Mesendoderm (in vitro differentiated cells): ENCODE results near the gene SLC45A2. TPM values are rescaled to one million over a fixed set of nuclear protein-coding genes. Genes with fewer than 3 reads are reported as not detected.
A peak's percentile ranks its signal among the peaks of the same experiment; 100 is the strongest.
"Not testable (repeated sequence)": the region's sequence is repeated elsewhere in the genome, so short reads cannot be mapped to it uniquely, and the experiment has no call there.

Source experiments
- DNase-seq: peaks from one replicate; pipeline ENCODE4 v3.0.0; 2013
- H2AK5ac ChIP-seq: 2 replicates; pipeline ENCODE4 v1.6.1; 2013; ENCODE audit warnings: low read length, inconsistent platforms
- H2BK120ac ChIP-seq: 2 replicates; pipeline ENCODE4 v1.6.1; 2013; ENCODE audit warnings: low read depth, mild to moderate bottlenecking, low read length, moderate library complexity, mixed read lengths
- H2BK15ac ChIP-seq: replicated peaks from 2 replicates; pipeline ENCODE4 v1.6.1; 2013; ENCODE audit warnings: low read depth, mild to moderate bottlenecking, moderate library complexity
- H2BK5ac ChIP-seq: 2 replicates; pipeline ENCODE4 v1.6.1; 2013; ENCODE audit warnings: low read length, inconsistent platforms
- H3K18ac ChIP-seq: 2 replicates; pipeline ENCODE4 v1.6.1; 2013; ENCODE audit warnings: mild to moderate bottlenecking, low read length, mixed read lengths
- H3K23ac ChIP-seq: one replicate; pipeline ENCODE4 v1.6.1; 2013; ENCODE audit warnings: low read length
- H3K27ac ChIP-seq: 2 replicates; pipeline ENCODE4 v1.5.1; 2013; ENCODE audit warnings: low read depth, mild to moderate bottlenecking, inconsistent platforms, low read length, moderate library complexity
- H3K27me3 ChIP-seq: 2 replicates; pipeline ENCODE4 v1.6.1; 2013; ENCODE audit warnings: low read length, control low read depth, mild to moderate bottlenecking, inconsistent platforms; ENCODE audit not compliant: insufficient read depth, poor library complexity
- H3K36me3 ChIP-seq: 2 replicates; pipeline ENCODE4 v1.6.1; 2013; ENCODE audit warnings: low read length, inconsistent platforms; ENCODE audit not compliant: control insufficient read depth, insufficient read depth
- H3K4ac ChIP-seq: one replicate; pipeline ENCODE4 v1.6.1; 2013; ENCODE audit warnings: low read depth, mild to moderate bottlenecking, low read length, moderate library complexity
- H3K4me1 ChIP-seq: 2 replicates; pipeline ENCODE4 v1.6.1; 2013; ENCODE audit warnings: low read depth, low read length, inconsistent platforms; ENCODE audit not compliant: control insufficient read depth
- H3K4me2 ChIP-seq: 2 replicates; pipeline ENCODE4 v1.6.1; 2013; ENCODE audit warnings: low read length
- H3K4me3 ChIP-seq: 2 replicates; pipeline ENCODE4 v1.5.1; 2013; ENCODE audit warnings: mild to moderate bottlenecking, low read length
- H3K56ac ChIP-seq: one replicate; pipeline ENCODE4 v1.6.1; 2013; ENCODE audit warnings: low read length
- H3K79me1 ChIP-seq: 2 replicates; pipeline ENCODE4 v1.6.1; 2013; ENCODE audit warnings: low read length, inconsistent platforms
- H3K79me2 ChIP-seq: 2 replicates; pipeline ENCODE4 v1.6.1; 2013; ENCODE audit warnings: mild to moderate bottlenecking, low read length; ENCODE audit not compliant: control insufficient read depth, insufficient read depth
- H3K9ac ChIP-seq: 2 replicates; pipeline ENCODE4 v1.6.1; 2013; ENCODE audit warnings: low read length, inconsistent platforms
- H4K5ac ChIP-seq: one replicate; pipeline ENCODE4 v1.6.1; 2013; ENCODE audit warnings: low read length
- H4K8ac ChIP-seq: one replicate; pipeline ENCODE4 v1.6.1; 2013; ENCODE audit warnings: low read depth, mild to moderate bottlenecking, control low read depth, low read length, moderate library complexity
- WGBS: extraction: QIAGEN DNeasy Blood & Tissue Kit; methylation state at CpG from one replicate; pipeline ENCODE4 v1.1.7; 2013; ENCODE audit warnings: low lambda C conversion rate, missing lambda C conversion rate; ENCODE audit not compliant: insufficient coverage; ENCODE audit errors: extremely low coverage; 5-methylcytosine and 5-hydroxymethylcytosine counted together
- small RNA-seq: library from polyadenylated mRNA; stranded (forward); fragments of <200 nt; extraction: miRNeasy Mini kit (QIAGEN cat#:217004); gene quantifications from one replicate; pipeline ENCODE3, GENCODE V24; 2013; ENCODE audit not compliant: insufficient read depth

The SLC45A2 gene

GRCh38 chr5:33906248-33906647 is 78.2 kb downstream of the SLC45A2 start:
- not testable (repeated sequence) for H4K5ac ChIP-seq, H2BK120ac ChIP-seq, H3K23ac ChIP-seq, H3K9ac ChIP-seq, H3K27me3 ChIP-seq, H4K8ac ChIP-seq, H3K18ac ChIP-seq, H3K4me3 ChIP-seq, H3K27ac ChIP-seq, H2BK5ac ChIP-seq, H3K56ac ChIP-seq, H3K79me2 ChIP-seq, H3K36me3 ChIP-seq, H2AK5ac ChIP-seq, H3K4me2 ChIP-seq, H2BK15ac ChIP-seq, H3K4me1 ChIP-seq, H3K4ac ChIP-seq, H3K79me1 ChIP-seq
- DNase-seq, result peak; percentile 33
- no CpG with 5 or more reads among the region's 7 CpGs for WGBS

- no peaks in the 10 kb centered on the region for H3K27me3 ChIP-seq
- no peak overlapping the region for H3K4ac ChIP-seq
- no peak overlapping the region for H2BK5ac ChIP-seq
- no peaks in the 10 kb centered on the region for H3K79me2 ChIP-seq
- H2BK120ac ChIP-seq, result no peak overlapping the region
- no peaks in the 10 kb centered on the region for H3K36me3 ChIP-seq
- H3K79me1 ChIP-seq, result no peaks in the 10 kb centered on the region
- no peak overlapping the region for H3K4me2 ChIP-seq
- no peak overlapping the region for H3K27ac ChIP-seq
- H4K5ac ChIP-seq, result no peak overlapping the region
- no peak overlapping the region for H3K9ac ChIP-seq
- no peak overlapping the region for H3K23ac ChIP-seq
- H3K56ac ChIP-seq, result no peak overlapping the region
- H4K8ac ChIP-seq, result no peak overlapping the region
- no peak overlapping the region for H3K4me3 ChIP-seq
- H2BK15ac ChIP-seq, result no peak overlapping the region
- H3K18ac ChIP-seq, result no peak overlapping the region
- H2AK5ac ChIP-seq, result no peak overlapping the region
- no peaks in the 10 kb centered on the region for H3K4me1 ChIP-seq
- DNase-seq, result no peak
- no CpG with 5 or more reads among the region's 1 CpG for WGBS
These were observed 79.1 kb downstream of the SLC45A2 start for GRCh38 chr5:33905381-33905780.

GRCh38 chr5:33903118-33903517 is 81.4 kb downstream of the SLC45A2 start:
- H3K18ac ChIP-seq, result no peak overlapping the region
- no peak for DNase-seq
- H3K4ac ChIP-seq, result no peak overlapping the region
- no CpG with 5 or more reads among the region's 2 CpGs for WGBS
- no peak overlapping the region for H4K8ac ChIP-seq
- no peaks in the 10 kb centered on the region for H3K27me3 ChIP-seq
- no peak overlapping the region for H3K4me2 ChIP-seq
- H4K5ac ChIP-seq, result no peak overlapping the region
- H3K9ac ChIP-seq, result no peak overlapping the region
- no peak overlapping the region for H2AK5ac ChIP-seq
- no peaks in the 10 kb centered on the region for H3K79me2 ChIP-seq
- H3K79me1 ChIP-seq, result no peaks in the 10 kb centered on the region
- no peak overlapping the region for H3K27ac ChIP-seq
- H3K23ac ChIP-seq, result no peak overlapping the region
- H2BK15ac ChIP-seq, result no peak overlapping the region
- no peak overlapping the region for H2BK120ac ChIP-seq
- no peak overlapping the region for H3K56ac ChIP-seq
- no peaks in the 10 kb centered on the region for H3K36me3 ChIP-seq
- no peak overlapping the region for H2BK5ac ChIP-seq
- no peak overlapping the region for H3K4me3 ChIP-seq
- H3K4me1 ChIP-seq, result no peaks in the 10 kb centered on the region

GRCh38 chr5:33901156-33901555 is 83.3 kb downstream of the SLC45A2 start:
- no peak overlapping the region for H3K4me3 ChIP-seq
- H2BK5ac ChIP-seq, result no peak overlapping the region
- H4K8ac ChIP-seq, result no peak overlapping the region
- WGBS, result no CpG with 5 or more reads among the region's 1 CpG
- H3K79me2 ChIP-seq, result no peaks in the 10 kb centered on the region
- no peak overlapping the region for H3K56ac ChIP-seq
- no peak overlapping the region for H3K9ac ChIP-seq
- H3K4me1 ChIP-seq, result no peaks in the 10 kb centered on the region
- no peak overlapping the region for H4K5ac ChIP-seq
- H3K18ac ChIP-seq, result no peak overlapping the region
- H3K4me2 ChIP-seq, result no peak overlapping the region
- H2BK15ac ChIP-seq, result no peak overlapping the region
- H2AK5ac ChIP-seq, result no peak overlapping the region
- H3K27ac ChIP-seq, result no peak overlapping the region
- no peak overlapping the region for H3K4ac ChIP-seq
- no peaks in the 10 kb centered on the region for H3K27me3 ChIP-seq
- H3K79me1 ChIP-seq, result no peaks in the 10 kb centered on the region
- H2BK120ac ChIP-seq, result no peak overlapping the region
- no peaks in the 10 kb centered on the region for H3K36me3 ChIP-seq
- H3K23ac ChIP-seq, result no peak overlapping the region
- no peak for DNase-seq

Small RNAs within 50 kb of the gene (small RNA-seq; reads per million reads assigned to genes)
- not detected for gene AC139783.1
